Activated CD4-positive, alpha-beta T cell treated with anti-CD3 and anti-CD28 coated beads for 1 hour (primary cell): ENCODE measurements around the gene CASP10.

ENCODE experiments used
- DNase-seq: peaks from one replicate; pipeline ENCODE4 v3.0.0-alpha.2; 2020

CASP10 gene

GRCh38 chr2:201200345-201200744, 17.4 kb downstream of the CASP10 start:
- DNase-seq, result no peak

GRCh38 chr2:201201371-201201770, 18.4 kb downstream of the CASP10 start:
- DNase-seq, result no peak

- no peak for DNase-seq
Measured at GRCh38 chr2:201203916-201204654, 21.1 kb downstream of the CASP10 start.

- DNase-seq, result no peak
Measured at GRCh38 chr2:201204655-201205514, 21.9 kb downstream of the CASP10 start.

GRCh38 chr2:201205515-201205849, 22.5 kb downstream of the CASP10 start:
- DNase-seq, result no peak

- no peak for DNase-seq
Measured at GRCh38 chr2:201208563-201209252, 25.8 kb downstream of the CASP10 start.

GRCh38 chr2:201215963-201216362, 33.0 kb downstream of the CASP10 start:
- DNase-seq, result no peak

GRCh38 chr2:201216918-201217317, 34.0 kb downstream of the CASP10 start:
- DNase-seq, result no peak

GRCh38 chr2:201218780-201219179, 35.8 kb downstream of the CASP10 start:
- no peak for DNase-seq

- no peak for DNase-seq
Measured at GRCh38 chr2:201219328-201220096, 36.6 kb downstream of the CASP10 start.

- no peak for DNase-seq
Measured at GRCh38 chr2:201220102-201220570, 37.2 kb downstream of the CASP10 start.

- DNase-seq, result no peak
Measured at GRCh38 chr2:201223089-201224073, 40.4 kb downstream of the CASP10 start.

GRCh38 chr2:201228271-201228911, 45.5 kb downstream of the CASP10 start:
- no peak for DNase-seq

GRCh38 chr2:201228912-201229290, 46.0 kb downstream of the CASP10 start:
- DNase-seq, result no peak

GRCh38 chr2:201231781-201232466, 49.0 kb downstream of the CASP10 start:
- peak; percentile 78 for DNase-seq

- DNase-seq, result no peak
Measured at GRCh38 chr2:201232467-201232815, 49.5 kb downstream of the CASP10 start.

GRCh38 chr2:201233192-201233811, 50.4 kb downstream of the CASP10 start:
- DNase-seq, result peak; percentile 75

GRCh38 chr2:201233812-201234662, 51.1 kb downstream of the CASP10 start:
- DNase-seq, result no peak

- DNase-seq, result no peak
Measured at GRCh38 chr2:201234663-201235135, 51.8 kb downstream of the CASP10 start.
